T-helper 1 cell (primary cell): ENCODE measurements around the gene PAQR4.

Experiments
- DNase-seq, 5 donors: peaks; one replicate each; pipeline ENCODE4 v3.0.0-alpha.2; 2012 to 2020

The PAQR4 gene

GRCh38 chr16:2966043-2966807, 2.9 kb upstream of the PAQR4 start:
- no peak for DNase-seq

GRCh38 chr16:2966808-2967191, 2.3 kb upstream of the PAQR4 start:
- no peak for DNase-seq

- no peak for DNase-seq
Measured at GRCh38 chr16:2967211-2967631, 1.9 kb upstream of the PAQR4 start.

- no peak for DNase-seq
Measured at GRCh38 chr16:2967721-2968161, 1.4 kb upstream of the PAQR4 start.

GRCh38 chr16:2968368-2968737, 795 bp upstream of the PAQR4 start:
- DNase-seq, result no peak

- peak; percentile 43 to 86 (median 58) for DNase-seq
Measured at GRCh38 chr16:2969545-2970521, 685 bp downstream of the PAQR4 start.

GRCh38 chr16:2970563-2970962, 1.4 kb downstream of the PAQR4 start:
- no peak for DNase-seq

- DNase-seq, result no peak
Measured at GRCh38 chr16:2971134-2971984, 2.2 kb downstream of the PAQR4 start.

- no peak for DNase-seq
Measured at GRCh38 chr16:2971985-2972784, 3.0 kb downstream of the PAQR4 start.

- no peak for DNase-seq
Measured at GRCh38 chr16:2973093-2973492, 3.9 kb downstream of the PAQR4 start.

GRCh38 chr16:2973605-2974318, 4.6 kb downstream of the PAQR4 start:
- no peak for DNase-seq

- no peak for DNase-seq
Measured at GRCh38 chr16:2974319-2975056, 5.3 kb downstream of the PAQR4 start.

- DNase-seq, result no peak
Measured at GRCh38 chr16:2975161-2975795, 6.1 kb downstream of the PAQR4 start.

- DNase-seq, result no peak
Measured at GRCh38 chr16:2976201-2976600, 7.1 kb downstream of the PAQR4 start.

- DNase-seq, result no peak
Measured at GRCh38 chr16:2976673-2977072, 7.5 kb downstream of the PAQR4 start.

- no peak for DNase-seq
Measured at GRCh38 chr16:2977440-2977839, 8.3 kb downstream of the PAQR4 start.

GRCh38 chr16:2979669-2980226, 10.6 kb downstream of the PAQR4 start:
- DNase-seq, result no peak

- peak; percentile 89 to 96 (median 91) for DNase-seq
Measured at GRCh38 chr16:2980227-2981176, 11.4 kb downstream of the PAQR4 start, which contains the start of gene PKMYT1. Gene PKMYT1, minus strand, starts transcription at chr16:2980446. Its CDS starts 789 bp downstream, at chr16:2979657.
